Keratinocyte (primary cell): ENCODE data around the gene GINS1. TPM values are rescaled to one million over a fixed set of nuclear protein-coding genes. Genes with fewer than 3 reads are reported as not detected.

ENCODE experiments used
- DNase-seq: peaks from one replicate; pipeline ENCODE4 v3.0.0-alpha.2; 2011; ENCODE audit warnings: low read depth, missing footprints, low spot score
- FAIRE-seq: peaks from 2 replicates; lab custom pipeline; 2011; peaks lifted over from hg19 to GRCh38; lab: Jason Lieb, UNC
- H2AFZ ChIP-seq: 2 replicates; pipeline ENCODE4 v1.6.0; 2012; ENCODE audit warnings: low read length, control low read depth, inconsistent platforms; ENCODE audit not compliant: control insufficient read depth
- H3K27ac ChIP-seq: 2 replicates; pipeline ENCODE4 v1.5.1; 2011; ENCODE audit warnings: low read length; ENCODE audit not compliant: control insufficient read depth, insufficient read depth
- H3K27me3 ChIP-seq: 3 replicates; pipeline ENCODE4 v1.6.0; 2011; ENCODE audit warnings: low read length; ENCODE audit not compliant: control insufficient read depth, insufficient read depth; ENCODE audit errors: extremely low read depth
- H3K36me3 ChIP-seq, 2 experiments: 2 replicates in 1 of 2; 3 replicates in 1 of 2; pipeline ENCODE4 v1.5.1; 2011; ENCODE audit warnings: low read length in 2 of 2, mild to moderate bottlenecking in 1 of 2; ENCODE audit not compliant: control insufficient read depth in 2 of 2, insufficient read depth in 2 of 2; ENCODE audit errors: extremely low read depth in 1 of 2
- H3K4me1 ChIP-seq: 3 replicates; pipeline ENCODE4 v1.5.1; 2011; ENCODE audit warnings: low read length; ENCODE audit not compliant: control insufficient read depth, insufficient read depth; ENCODE audit errors: extremely low read depth
- H3K4me2 ChIP-seq: 3 replicates; pipeline ENCODE4 v1.6.0; 2011; ENCODE audit warnings: low read depth, low read length; ENCODE audit not compliant: control insufficient read depth, insufficient read depth; ENCODE audit errors: extremely low read depth
- H3K4me3 ChIP-seq, 3 experiments: fragments of 200-600 bp in 1 of 3; sonication (generic) in 1 of 3; 2 replicates in 2 of 3; 3 replicates in 1 of 3; pipeline ENCODE4 v1.5.1; 2011 to 2016; ENCODE audit warnings: low read length in 3 of 3, mild to moderate bottlenecking in 3 of 3, control low read depth in 2 of 3, inconsistent platforms in 1 of 3, low read depth in 1 of 3, mixed read lengths in 1 of 3, mixed run types in 1 of 3, moderate library complexity in 1 of 3; ENCODE audit not compliant: control insufficient read depth in 2 of 3, insufficient read depth in 2 of 3; ENCODE audit errors: extremely low read depth in 1 of 3
- H3K79me2 ChIP-seq: 2 replicates; pipeline ENCODE4 v1.6.0; 2012; ENCODE audit warnings: low read length; ENCODE audit not compliant: control insufficient read depth, insufficient read depth
- H3K9ac ChIP-seq: 3 replicates; pipeline ENCODE4 v1.6.0; 2011; ENCODE audit warnings: low read length; ENCODE audit not compliant: control insufficient read depth, insufficient read depth; ENCODE audit errors: extremely low read depth
- H3K9me1 ChIP-seq: 3 replicates; pipeline ENCODE4 v1.6.0; 2011; ENCODE audit warnings: low read length; ENCODE audit not compliant: control insufficient read depth, insufficient read depth; ENCODE audit errors: extremely low read depth
- H3K9me3 ChIP-seq: 2 replicates; pipeline ENCODE4 v1.5.1; 2012; ENCODE audit warnings: low read depth, low read length; ENCODE audit not compliant: control insufficient read depth
- H4K20me1 ChIP-seq: 3 replicates; pipeline ENCODE4 v1.6.0; 2011; ENCODE audit warnings: low read length; ENCODE audit not compliant: control insufficient read depth, insufficient read depth; ENCODE audit errors: extremely low read depth
- EZH2 ChIP-seq: IDR thresholded peaks from one replicate; pipeline ENCODE4 v1.6.1; 2012; ENCODE audit warnings: inconsistent platforms, mild to moderate bottlenecking, low read length, moderate library complexity
- dilution Hi-C: fragments of 300-500 bp; cut with MboI; formaldehyde crosslinking; loops from one replicate; pipeline ENCODE4 v1.7.0; 2020; ENCODE audit warnings: low sequenced_read_pairs; ENCODE audit not compliant: extremely low pct_ligation_motif_present
- polyA plus RNA-seq, 5 experiments: library from polyadenylated mRNA; depleted of rRNA in 3 of 5; stranded (reverse) in 3 of 5; stranded (forward) in 1 of 5; unstranded in 1 of 5; fragments of >200 nt; gene quantifications; 1 replicate in 1 of 5; 2 replicates in 3 of 5; 3 replicates in 1 of 5; pipeline versions ENCODE4 v1.2.1 to v1.2.3, GENCODE V29; 2011 to 2012; ENCODE audit warnings: missing spikeins in 2 of 5, low read depth in 1 of 5, low replicate concordance in 1 of 5
- TF ChIP-seq, protein P1 (sequence below), 3 experiments: IDR thresholded peaks in 1 of 3; conservative IDR thresholded peaks in 1 of 3; optimal IDR thresholded peaks in 1 of 3; 2 replicates in 2 of 3; 3 replicates in 1 of 3; pipeline versions ENCODE3 to v1.5.1; 2011; ENCODE audit warnings: low read length in 3 of 3, mild to moderate bottlenecking in 3 of 3, moderate library complexity in 2 of 3, control low read depth in 1 of 3, inconsistent platforms in 1 of 3; ENCODE audit not compliant: insufficient read depth in 2 of 3; ENCODE audit errors: extremely low read depth in 1 of 3

The GINS1 gene
- polyA plus RNA-seq, 1 donor (not counting 4 experiments of a cell fraction or from before 2014, with no cell fraction given), result 12.5 TPM

GRCh38 chr20:25481235-25481917 lies 73.9 kb downstream of the GINS1 start:
- TF ChIP-seq, protein P1, sequence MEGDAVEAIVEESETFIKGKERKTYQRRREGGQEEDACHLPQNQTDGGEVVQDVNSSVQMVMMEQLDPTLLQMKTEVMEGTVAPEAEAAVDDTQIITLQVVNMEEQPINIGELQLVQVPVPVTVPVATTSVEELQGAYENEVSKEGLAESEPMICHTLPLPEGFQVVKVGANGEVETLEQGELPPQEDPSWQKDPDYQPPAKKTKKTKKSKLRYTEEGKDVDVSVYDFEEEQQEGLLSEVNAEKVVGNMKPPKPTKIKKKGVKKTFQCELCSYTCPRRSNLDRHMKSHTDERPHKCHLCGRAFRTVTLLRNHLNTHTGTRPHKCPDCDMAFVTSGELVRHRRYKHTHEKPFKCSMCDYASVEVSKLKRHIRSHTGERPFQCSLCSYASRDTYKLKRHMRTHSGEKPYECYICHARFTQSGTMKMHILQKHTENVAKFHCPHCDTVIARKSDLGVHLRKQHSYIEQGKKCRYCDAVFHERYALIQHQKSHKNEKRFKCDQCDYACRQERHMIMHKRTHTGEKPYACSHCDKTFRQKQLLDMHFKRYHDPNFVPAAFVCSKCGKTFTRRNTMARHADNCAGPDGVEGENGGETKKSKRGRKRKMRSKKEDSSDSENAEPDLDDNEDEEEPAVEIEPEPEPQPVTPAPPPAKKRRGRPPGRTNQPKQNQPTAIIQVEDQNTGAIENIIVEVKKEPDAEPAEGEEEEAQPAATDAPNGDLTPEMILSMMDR (optimal IDR thresholded peaks at IDR 0.05 in 1 of 3, IDR thresholded peaks at IDR 0.05 in 1 of 3, conservative IDR thresholded peaks at IDR 0.05 in 1 of 3; ENCODE audit: extremely low read depth in 1 of 3, insufficient read depth in 2 of 3, low read length in 3 of 3), result peak in 1 of 3 experiments; percentile 13
- no peak for TF ChIP-seq EZH2
- DNase-seq, result no peak
- dilution Hi-C loops, result no loop called here
- peaks cover 11% of the 10 kb centered on the region for H3K27me3 ChIP-seq
- H3K4me3 ChIP-seq, result no peak overlapping the region
- H3K79me2 ChIP-seq, result no peaks in the 10 kb centered on the region
- H3K4me2 ChIP-seq, result no peak overlapping the region
- no peaks in the 10 kb centered on the region for H3K9me1 ChIP-seq
- H4K20me1 ChIP-seq, result no peaks in the 10 kb centered on the region
- no peaks in the 10 kb centered on the region for H3K36me3 ChIP-seq
- no peak overlapping the region for H3K27ac ChIP-seq
- H3K4me1 ChIP-seq, result peaks cover 45% of the 10 kb centered on the region
- FAIRE-seq, result no peak
- no peak overlapping the region for H2AFZ ChIP-seq
- H3K9me3 ChIP-seq, result no peaks in the 10 kb centered on the region
- H3K9ac ChIP-seq, result no peak overlapping the region

DNA sequence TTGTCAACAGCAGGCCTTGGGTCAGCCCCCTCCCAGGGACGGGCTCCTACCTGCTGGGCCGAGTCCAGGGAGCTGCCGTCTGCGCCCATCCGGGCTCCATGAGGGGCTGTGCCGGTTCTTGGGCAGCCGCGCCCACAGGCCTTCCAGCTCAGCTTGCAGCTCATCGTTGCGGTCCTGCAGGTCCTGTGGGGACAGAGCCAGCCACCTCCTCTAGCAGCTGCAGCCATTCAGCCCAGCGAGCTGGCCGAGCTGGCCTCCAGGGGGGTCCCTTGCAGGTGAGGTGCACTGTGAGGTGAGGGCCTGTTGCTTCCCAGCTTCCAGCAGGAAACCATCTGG lies 74.4 kb downstream of the GINS1 start:
- Histone ChIP-seq H3K9ac (no peak overlapping the region), H3K4me2 (no peak overlapping the region), H3K27ac (no peak overlapping the region), H4K20me1 (no peaks in the 10 kb centered on the region), H3K9me1 (no peaks in the 10 kb centered on the region), H3K27me3 (peaks cover 11% of the 10 kb centered on the region), H3K9me3 (no peaks in the 10 kb centered on the region), H3K4me1 (peaks cover 50% of the 10 kb centered on the region), H3K36me3 (no peaks in the 10 kb centered on the region), H3K79me2 (no peaks in the 10 kb centered on the region), H2AFZ (no peak overlapping the region), H3K4me3 (no peak overlapping the region)
- FAIRE-seq (no peak), DNase-seq (no peak)
- TF ChIP-seq EZH2, result no peak
- TF ChIP-seq, protein P1 (optimal IDR thresholded peaks at IDR 0.05 in 1 of 3, IDR thresholded peaks at IDR 0.05 in 1 of 3, conservative IDR thresholded peaks at IDR 0.05 in 1 of 3; ENCODE audit: extremely low read depth in 1 of 3, insufficient read depth in 2 of 3, low read length in 3 of 3), result no peak
- dilution Hi-C loops, result no loop called here
